ENCODE results near the gene PRDM16. TPM values are rescaled to one million over a fixed set of nuclear protein-coding genes. Genes with fewer than 3 reads are reported as not detected.

The PRDM16 gene
- total RNA-seq, 1 experiment from 2014 or later, result 0.17 TPM

- Histone ChIP-seq H3K79me2 (ENCODE audit: insufficient read depth, low read length) (no peaks in the 10 kb centered on the region), H4K91ac (ENCODE audit: insufficient read length, low read depth, low read length) (no peak overlapping the region), H2BK120ac (ENCODE audit: low read depth, low read length, poor library complexity, severe bottlenecking) (no peak overlapping the region), H3K9ac (ENCODE audit: extremely low read depth, insufficient read length, low read length) (no peak overlapping the region), H2BK5ac (ENCODE audit: insufficient read length, low read length) (no peak overlapping the region), H3K4me1 (ENCODE audit: insufficient read depth, low read length) (no peaks in the 10 kb centered on the region), H3K4ac (ENCODE audit: low read depth, low read length) (no peak overlapping the region), H3T11ph (ENCODE audit: low read length) (no peak overlapping the region), H2BK12ac (ENCODE audit: insufficient read length, low read depth, low read length) (no peak overlapping the region), H4K20me1 (ENCODE audit: control insufficient read depth, insufficient read depth, insufficient read length) (no peaks in the 10 kb centered on the region), H2AFZ (ENCODE audit: low read length) (no peak overlapping the region), H3K23ac (ENCODE audit: insufficient read length, low read depth, low read length) (no peak overlapping the region), H2BK20ac (ENCODE audit: low read depth, low read length, poor library complexity, severe bottlenecking) (no peak overlapping the region), H3K14ac (ENCODE audit: insufficient read depth, low read length) (no peak overlapping the region; the same call in 1 of the 2 replicates), H3K27me3 (ENCODE audit: insufficient read depth, low read length) (no peaks in the 10 kb centered on the region), H3K23me2 (ENCODE audit: insufficient read length, low read depth, low read length, poor library complexity, severe bottlenecking) (no peaks in the 10 kb centered on the region), H3K27ac (ENCODE audit: insufficient read length, low read depth, low read length) (no peak overlapping the region), H2BK15ac (ENCODE audit: low read depth, low read length) (no peak overlapping the region), H3K9me3 (ENCODE audit: control insufficient read depth, low read depth, low read length) (no peaks in the 10 kb centered on the region), H3K56ac (ENCODE audit: insufficient read length, low read depth, low read length) (no peak overlapping the region), H2AK5ac (ENCODE audit: insufficient read length, low read length) (no peak overlapping the region), H3K4me2 (ENCODE audit: insufficient read depth, insufficient read length, low read length) (no peak overlapping the region), H3K18ac (ENCODE audit: insufficient read length, low read depth, low read length) (no peak overlapping the region), H4K5ac (ENCODE audit: insufficient read length, low read depth, low read length) (no peak overlapping the region), H3K79me1 (ENCODE audit: insufficient read depth, low read depth, low read length, poor library complexity, severe bottlenecking) (no peaks in the 10 kb centered on the region), H4K8ac (replicated peaks; ENCODE audit: insufficient read length, low read depth, low read length) (no peak overlapping the region)
- no CpG with 5 or more reads among the region's 14 CpGs for WGBS (ENCODE audit: extremely low coverage, insufficient read length, low lambda C conversion rate)
- TF ChIP-seq, protein P1, sequence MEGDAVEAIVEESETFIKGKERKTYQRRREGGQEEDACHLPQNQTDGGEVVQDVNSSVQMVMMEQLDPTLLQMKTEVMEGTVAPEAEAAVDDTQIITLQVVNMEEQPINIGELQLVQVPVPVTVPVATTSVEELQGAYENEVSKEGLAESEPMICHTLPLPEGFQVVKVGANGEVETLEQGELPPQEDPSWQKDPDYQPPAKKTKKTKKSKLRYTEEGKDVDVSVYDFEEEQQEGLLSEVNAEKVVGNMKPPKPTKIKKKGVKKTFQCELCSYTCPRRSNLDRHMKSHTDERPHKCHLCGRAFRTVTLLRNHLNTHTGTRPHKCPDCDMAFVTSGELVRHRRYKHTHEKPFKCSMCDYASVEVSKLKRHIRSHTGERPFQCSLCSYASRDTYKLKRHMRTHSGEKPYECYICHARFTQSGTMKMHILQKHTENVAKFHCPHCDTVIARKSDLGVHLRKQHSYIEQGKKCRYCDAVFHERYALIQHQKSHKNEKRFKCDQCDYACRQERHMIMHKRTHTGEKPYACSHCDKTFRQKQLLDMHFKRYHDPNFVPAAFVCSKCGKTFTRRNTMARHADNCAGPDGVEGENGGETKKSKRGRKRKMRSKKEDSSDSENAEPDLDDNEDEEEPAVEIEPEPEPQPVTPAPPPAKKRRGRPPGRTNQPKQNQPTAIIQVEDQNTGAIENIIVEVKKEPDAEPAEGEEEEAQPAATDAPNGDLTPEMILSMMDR (conservative IDR thresholded peaks at IDR 0.05), result no peak
- no peak overlapping the region for H3K4me3 Mint-ChIP-seq
- H3K27ac Mint-ChIP-seq, result no peak overlapping the region; a peak in 1 of 7 replicates
- no peaks in the 10 kb centered on the region for H3K36me3 Mint-ChIP-seq (ENCODE audit: insufficient read depth in 1 of 3, low read depth in 3 of 3)
- no peak for DNase-seq
- no peaks in the 10 kb centered on the region; the same call in none of the 2 replicates for H3K27me3 Mint-ChIP-seq (ENCODE audit: low read depth)
- no peaks in the 10 kb centered on the region for H3K9me3 Mint-ChIP-seq
- H3K4me1 Mint-ChIP-seq, result no peaks in the 10 kb centered on the region
Observed at GRCh38 chr1:3091334-3091733, 22.3 kb downstream of the PRDM16 start.

Measured in H9 (cell line).